HepG2 (cell line): ENCODE data around the gene BMAL1.
"Not testable (repeated sequence)": the region's sequence is repeated elsewhere in the genome, so short reads cannot be mapped to it uniquely, and the experiment has no call there.

ENCODE experiments used
- CTCF ChIP-seq: sonication (generic); formaldehyde crosslinking; IDR thresholded peaks from 2 replicates; pipeline ENCODE4 v1.5.0; 2020; ENCODE audit warnings: mild to moderate bottlenecking, missing genetic modification reagents, moderate library complexity
- EZH2 ChIP-seq: conservative IDR thresholded peaks from 2 replicates; pipeline ENCODE4 v1.6.1; 2012; ENCODE audit warnings: mild to moderate bottlenecking, low read depth, low read length, moderate library complexity
- HES4 ChIP-seq: sonication (generic); formaldehyde crosslinking; IDR thresholded peaks from 2 replicates; pipeline ENCODE4 v1.9.0; 2021; ENCODE audit warnings: mild to moderate bottlenecking, missing genetic modification reagents, borderline replicate concordance
- JUNB ChIP-seq: sonication (generic); formaldehyde crosslinking; IDR thresholded peaks from 2 replicates; pipeline ENCODE4 v1.8.0; 2022; ENCODE audit warnings: missing genetic modification reagents, mild to moderate bottlenecking, borderline replicate concordance
- KLF6 ChIP-seq: IDR thresholded peaks from 2 replicates; pipeline ENCODE4 v1.8.0; 2016; ENCODE audit warnings: missing biosample characterization, missing genetic modification reagents
- MLX ChIP-seq: IDR thresholded peaks from 2 replicates; pipeline ENCODE4 v1.6.1; 2016
- PATZ1 ChIP-seq: sonication (generic); formaldehyde crosslinking; IDR thresholded peaks from 2 replicates; pipeline ENCODE4 v1.4.0; 2020; ENCODE audit warnings: missing genetic modification reagents
- PAWR ChIP-seq: sonication (generic); formaldehyde crosslinking; IDR thresholded peaks from 2 replicates; pipeline ENCODE4 v1.4.0; 2020; ENCODE audit warnings: missing genetic modification reagents, mild to moderate bottlenecking, borderline replicate concordance
- SMC3 ChIP-seq: IDR thresholded peaks from 2 replicates; pipeline ENCODE4 v1.6.1; 2011; ENCODE audit warnings: low read length, improper control_type of control experiment
- U2AF1 ChIP-seq: fragments of 200-400 bp; formaldehyde crosslinking; optimal IDR thresholded peaks from 2 replicates; pipeline ENCODE3; 2017; ENCODE audit warnings: mild to moderate bottlenecking, low read depth, low read length
- ZFP82 ChIP-seq: sonication (generic); formaldehyde crosslinking; IDR thresholded peaks from 2 replicates; pipeline ENCODE4 v1.5.1; 2020; ENCODE audit warnings: mild to moderate bottlenecking, missing genetic modification reagents, borderline replicate concordance
- ZNF274 ChIP-seq: sonication (generic); formaldehyde crosslinking; IDR thresholded peaks from 2 replicates; pipeline ENCODE4 v1.5.1; 2020; ENCODE audit warnings: mild to moderate bottlenecking, missing genetic modification reagents
- ZNF3 ChIP-seq: IDR thresholded peaks from 2 replicates; pipeline ENCODE4 v1.7.0; 2017; ENCODE audit warnings: inconsistent platforms
- ZNF678 ChIP-seq: sonication (generic); formaldehyde crosslinking; IDR thresholded peaks from 2 replicates; pipeline ENCODE4 v1.4.0; 2020; ENCODE audit warnings: mild to moderate bottlenecking, missing genetic modification reagents

GRCh38 chr11:13436836-13437235 is 159.2 kb downstream of the BMAL1 start:
- not testable (repeated sequence) for TF ChIP-seq ZNF678 (CRISPR knock-in tag); ZNF274 (CRISPR knock-in tag); CTCF (CRISPR knock-in tag); PATZ1 (CRISPR knock-in tag); HES4 (CRISPR knock-in tag); EZH2; SMC3; KLF6; U2AF1; JUNB; ZFP82 (CRISPR knock-in tag); MLX (CRISPR knock-in tag); PAWR (CRISPR knock-in tag); ZNF3 (CRISPR knock-in tag)
